Measurements from ENCODE around the gene GOSR2.

Gene GOSR2

DNA sequence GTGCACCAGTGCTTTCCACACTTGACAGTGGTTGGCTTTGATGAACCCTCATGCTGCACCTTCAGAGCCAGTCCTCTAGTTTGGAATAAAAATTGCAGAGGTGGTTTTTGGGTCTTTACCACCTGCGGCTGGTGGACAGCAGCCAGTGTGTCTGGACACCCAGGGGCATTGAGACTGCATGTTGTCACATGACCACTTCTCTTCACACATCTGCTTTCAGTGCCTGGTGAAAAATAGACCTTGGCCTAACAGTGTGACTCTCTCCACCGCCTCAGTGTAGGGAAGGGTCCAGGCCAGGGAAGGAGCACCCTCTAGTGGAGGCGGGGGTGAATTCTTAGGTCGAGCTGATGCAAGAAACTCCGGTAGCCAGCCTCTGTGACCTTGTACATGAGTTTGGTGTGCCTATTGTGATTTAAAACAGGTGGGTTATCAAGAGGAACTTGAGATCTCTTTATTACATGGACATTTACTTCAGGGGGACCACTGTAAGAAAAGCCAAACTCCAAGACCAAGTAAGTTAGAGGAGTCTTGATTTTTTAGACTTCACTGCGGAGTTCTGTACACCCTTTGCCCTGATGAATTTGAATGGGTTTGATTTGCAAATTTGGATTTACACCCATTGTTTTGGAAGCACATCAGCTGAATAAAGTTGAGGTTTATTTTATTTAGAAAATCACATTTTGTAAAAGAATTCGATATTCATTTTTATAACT lies 17.9 kb downstream of the GOSR2 start:
- peak; percentile 81 for DNase-seq (ENCODE audit: low read depth)
- H3K4me3 ChIP-seq (ENCODE audit: low read depth, low read length) = no peak overlapping the region
- TF ChIP-seq, protein P1, sequence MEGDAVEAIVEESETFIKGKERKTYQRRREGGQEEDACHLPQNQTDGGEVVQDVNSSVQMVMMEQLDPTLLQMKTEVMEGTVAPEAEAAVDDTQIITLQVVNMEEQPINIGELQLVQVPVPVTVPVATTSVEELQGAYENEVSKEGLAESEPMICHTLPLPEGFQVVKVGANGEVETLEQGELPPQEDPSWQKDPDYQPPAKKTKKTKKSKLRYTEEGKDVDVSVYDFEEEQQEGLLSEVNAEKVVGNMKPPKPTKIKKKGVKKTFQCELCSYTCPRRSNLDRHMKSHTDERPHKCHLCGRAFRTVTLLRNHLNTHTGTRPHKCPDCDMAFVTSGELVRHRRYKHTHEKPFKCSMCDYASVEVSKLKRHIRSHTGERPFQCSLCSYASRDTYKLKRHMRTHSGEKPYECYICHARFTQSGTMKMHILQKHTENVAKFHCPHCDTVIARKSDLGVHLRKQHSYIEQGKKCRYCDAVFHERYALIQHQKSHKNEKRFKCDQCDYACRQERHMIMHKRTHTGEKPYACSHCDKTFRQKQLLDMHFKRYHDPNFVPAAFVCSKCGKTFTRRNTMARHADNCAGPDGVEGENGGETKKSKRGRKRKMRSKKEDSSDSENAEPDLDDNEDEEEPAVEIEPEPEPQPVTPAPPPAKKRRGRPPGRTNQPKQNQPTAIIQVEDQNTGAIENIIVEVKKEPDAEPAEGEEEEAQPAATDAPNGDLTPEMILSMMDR (IDR thresholded peaks at IDR 0.05; ENCODE audit: insufficient read depth, low read depth, low read length, missing control alignments) = peak; percentile 91

DNA sequence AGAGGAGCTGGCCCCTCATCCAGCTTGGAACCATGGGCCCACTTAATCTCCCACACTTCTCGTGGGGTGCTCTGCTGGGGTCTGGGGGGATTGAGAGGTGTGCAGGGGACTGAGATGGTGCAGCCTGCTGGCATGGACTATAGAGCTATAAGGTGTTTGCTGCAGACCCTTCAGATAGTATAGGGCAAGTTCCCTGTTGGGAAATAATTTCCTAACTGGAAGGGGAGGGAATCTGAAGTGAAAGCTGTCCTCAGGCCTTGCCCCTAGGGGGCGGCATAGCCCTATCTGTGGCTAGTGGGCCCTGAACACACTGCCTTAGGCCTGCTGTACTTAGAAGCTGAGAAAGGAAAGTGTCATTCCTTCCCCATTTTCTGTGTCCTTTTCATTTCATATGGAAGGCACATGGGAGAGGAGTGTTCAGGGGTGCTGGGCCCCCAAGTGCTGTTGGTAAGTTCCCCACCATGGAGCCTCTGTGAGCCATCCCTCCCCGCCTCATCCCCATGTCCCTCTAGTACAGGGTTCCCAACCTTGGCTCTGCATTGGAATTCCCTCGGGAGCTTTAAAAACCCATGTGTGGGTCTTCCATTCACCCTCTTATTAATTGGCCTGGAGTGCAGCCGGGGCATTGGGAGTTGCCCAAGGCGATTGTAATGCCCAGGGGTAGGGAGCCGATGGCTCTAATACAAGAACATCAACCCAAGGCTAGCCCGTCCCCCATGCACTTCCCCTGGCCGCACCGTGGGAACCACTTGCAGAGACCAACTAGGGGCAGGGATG lies 19.7 kb downstream of the GOSR2 start:
- no peak overlapping the region for H3K4me3 ChIP-seq (ENCODE audit: low read depth, low read length)
- TF ChIP-seq, protein P1 (IDR thresholded peaks at IDR 0.05; ENCODE audit: insufficient read depth, low read depth, low read length, missing control alignments) = peak; percentile 90
- DNase-seq (ENCODE audit: low read depth) = peak; percentile 65

- TF ChIP-seq, protein P1 (IDR thresholded peaks at IDR 0.05; ENCODE audit: insufficient read depth, low read depth, low read length, missing control alignments) = no peak
- no peak overlapping the region for H3K4me3 ChIP-seq (ENCODE audit: low read depth, low read length)
- no peak for DNase-seq (ENCODE audit: low read depth)
Measured at GRCh38 chr17:46943218-46943500, 20.2 kb downstream of the GOSR2 start.

GRCh38 chr17:46943501-46944393 lies 20.8 kb downstream of the GOSR2 start:
- TF ChIP-seq, protein P1 (IDR thresholded peaks at IDR 0.05; ENCODE audit: insufficient read depth, low read depth, low read length, missing control alignments) = no peak
- H3K4me3 ChIP-seq (ENCODE audit: low read depth, low read length) = no peak overlapping the region
- no peak for DNase-seq (ENCODE audit: low read depth)

GRCh38 chr17:46944931-46945330 lies 22.0 kb downstream of the GOSR2 start:
- DNase-seq (ENCODE audit: low read depth) = no peak
- TF ChIP-seq, protein P1 (IDR thresholded peaks at IDR 0.05; ENCODE audit: insufficient read depth, low read depth, low read length, missing control alignments) = no peak
- H3K4me3 ChIP-seq (ENCODE audit: low read depth, low read length) = no peak overlapping the region

DNA sequence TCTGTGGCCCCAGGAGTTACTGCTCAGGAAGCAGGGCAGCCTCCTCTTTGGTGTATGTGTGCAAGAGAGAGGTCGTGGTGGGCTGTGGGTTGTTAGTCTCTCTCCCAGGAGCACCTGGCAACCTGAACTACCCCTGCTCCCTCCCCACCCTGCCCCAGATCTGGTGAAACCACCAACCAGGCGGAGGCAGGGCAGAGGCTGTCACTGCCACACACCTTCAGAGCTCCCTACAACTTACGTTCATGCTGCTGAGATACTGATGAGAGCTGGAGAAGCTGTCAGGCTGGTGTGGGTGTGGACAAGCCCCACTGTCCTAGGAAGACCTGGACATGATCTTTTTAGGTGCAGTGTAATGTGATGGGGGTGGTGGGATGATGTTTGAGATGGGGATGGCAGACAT lies 24.3 kb downstream of the GOSR2 start:
- DNase-seq (ENCODE audit: low read depth) = no peak
- H3K4me3 ChIP-seq (ENCODE audit: low read depth, low read length) = no peak overlapping the region
- TF ChIP-seq, protein P1 (IDR thresholded peaks at IDR 0.05; ENCODE audit: insufficient read depth, low read depth, low read length, missing control alignments) = no peak

All from GM12865 (cell line).